ENCODE data around the gene ACOX2. TPM values are rescaled to one million over a fixed set of nuclear protein-coding genes. Genes with fewer than 3 reads are reported as not detected.

ACOX2 gene
- total and polyA plus RNA-seq, 4 donors = 5.3 to 24.4 (median 11.6) TPM

GRCh38 chr3:58539626-58540025 lies 2.6 kb upstream of the ACOX2 start:
- DNase-seq (peak; percentile 28 to 69 (median 66)), ATAC-seq (ENCODE audit: insufficient read depth, low FRiP score) (no peak)
- no peaks in the 10 kb centered on the region for H3K27me3 ChIP-seq (ENCODE audit: control insufficient read depth in 3 of 3, insufficient read depth in 3 of 3, low read length in 2 of 3)
- H3K9ac ChIP-seq (ENCODE audit: insufficient read depth in 1 of 2, low read length in 2 of 2) = no peak overlapping the region
- peaks cover 7 to 32% (median 9%) of the 10 kb centered on the region in 5 donors for H3K4me1 ChIP-seq (ENCODE audit: control insufficient read depth in 5 of 5, insufficient read depth in 5 of 5, low read length in 5 of 5)
- WGBS, 2 donors = 78 to 83% methylated on average over 10 of the region's 10 CpGs
- H3K27ac ChIP-seq (ENCODE audit: low read depth in 1 of 2, low read length in 1 of 2) = no peak overlapping the region
- no peaks in the 10 kb centered on the region for H3K36me3 ChIP-seq (ENCODE audit: control insufficient read depth in 4 of 4, insufficient read depth in 4 of 4, low read length in 4 of 4)
- TF ChIP-seq CTCF (IDR thresholded peaks at IDR 0.05; ENCODE audit: control extremely low read depth, extremely low read depth) = no peak
- no peaks in the 10 kb centered on the region for H3K9me3 ChIP-seq (ENCODE audit: control insufficient read depth in 4 of 4, insufficient read depth in 3 of 4, low read length in 3 of 4)
- H3K4me3 ChIP-seq = no peak overlapping the region

GRCh38 chr3:58537412-58538301 lies 667 bp upstream of the ACOX2 start:
- no peak for TF ChIP-seq CTCF (IDR thresholded peaks at IDR 0.05; ENCODE audit: control extremely low read depth, extremely low read depth)
- DNase-seq (peak in 2 of 3 donors; percentile 21 to 47), ATAC-seq (ENCODE audit: insufficient read depth, low FRiP score) (peak; percentile 28)
- WGBS, 2 donors = 57 to 61% methylated on average over 4 of the region's 4 CpGs
- Histone ChIP-seq H3K36me3 (ENCODE audit: control insufficient read depth in 4 of 4, insufficient read depth in 4 of 4, low read length in 4 of 4) (peaks cover 0 to 11% (median 5%) of the 10 kb centered on the region in 4 donors), H3K9ac (ENCODE audit: insufficient read depth in 1 of 2, low read length in 2 of 2) (peak overlapping the region in 1 of 2 donors; percentile 84), H3K9me3 (ENCODE audit: control insufficient read depth in 4 of 4, insufficient read depth in 3 of 4, low read length in 3 of 4) (no peaks in the 10 kb centered on the region), H3K27me3 (ENCODE audit: control insufficient read depth in 3 of 3, insufficient read depth in 3 of 3, low read length in 2 of 3) (no peaks in the 10 kb centered on the region), H3K4me1 (ENCODE audit: control insufficient read depth in 5 of 5, insufficient read depth in 5 of 5, low read length in 5 of 5) (peaks cover 9 to 32% (median 10%) of the 10 kb centered on the region in 5 donors), H3K4me3 (no peak overlapping the region), H3K27ac (ENCODE audit: low read depth in 1 of 2, low read length in 1 of 2) (peak overlapping the region; percentile 68 to 82)

DNA sequence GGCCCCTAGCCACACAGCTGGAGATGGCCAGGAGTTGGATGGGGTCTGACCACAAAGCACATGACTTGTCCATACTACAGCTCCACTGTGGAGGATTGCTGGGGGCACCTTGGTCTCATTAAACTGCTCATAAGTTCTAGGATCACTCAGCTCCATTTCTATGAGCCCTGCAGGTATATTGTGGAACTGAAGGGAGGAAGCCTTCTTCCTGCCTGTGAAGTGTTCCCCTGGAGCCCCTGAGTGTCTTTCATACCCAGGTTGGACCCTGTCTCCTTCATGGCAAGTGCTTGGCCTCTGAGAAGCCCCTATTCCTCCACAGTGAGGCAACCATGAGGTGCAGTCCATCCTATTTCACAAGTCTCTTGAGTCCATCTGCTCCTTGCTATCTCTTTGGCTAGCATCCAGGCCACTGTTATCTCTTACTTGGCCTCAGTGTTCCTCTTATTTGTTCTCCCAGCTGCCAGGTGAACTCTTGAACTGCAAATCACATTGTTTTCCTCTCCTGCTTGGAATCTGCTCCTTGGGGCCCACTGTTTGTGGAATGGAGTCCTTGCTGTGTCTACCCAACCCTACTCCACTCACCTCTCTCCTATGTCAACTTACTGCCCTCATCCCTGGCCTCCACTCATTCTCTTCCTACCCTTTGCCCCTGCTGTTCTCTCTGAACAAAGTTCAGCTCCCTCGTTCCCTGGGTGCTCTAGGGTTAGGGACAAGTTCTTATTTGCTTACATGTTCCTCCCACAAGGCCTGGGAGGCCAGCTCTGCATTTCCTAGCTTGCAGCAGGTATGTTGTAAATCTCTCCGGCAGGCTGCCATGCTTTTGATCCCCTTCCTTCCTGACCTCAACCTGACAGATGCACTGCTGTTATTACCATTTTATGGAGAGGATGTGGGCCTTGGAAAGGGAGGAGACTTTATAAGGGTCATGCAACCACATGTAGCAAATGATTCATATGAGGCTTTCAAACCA lies 1.2 kb downstream of the ACOX2 start:
- Histone ChIP-seq H3K36me3 (ENCODE audit: control insufficient read depth in 4 of 4, insufficient read depth in 4 of 4, low read length in 4 of 4) (peaks cover 0 to 19% (median 7%) of the 10 kb centered on the region in 4 donors), H3K9me3 (ENCODE audit: control insufficient read depth in 4 of 4, insufficient read depth in 3 of 4, low read length in 3 of 4) (no peaks in the 10 kb centered on the region), H3K9ac (ENCODE audit: insufficient read depth in 1 of 2, low read length in 2 of 2) (peak overlapping the region in 1 of 2 donors; percentile 84), H3K4me1 (ENCODE audit: control insufficient read depth in 5 of 5, insufficient read depth in 5 of 5, low read length in 5 of 5) (peaks cover 9 to 32% (median 10%) of the 10 kb centered on the region in 5 donors), H3K27me3 (ENCODE audit: control insufficient read depth in 3 of 3, insufficient read depth in 3 of 3, low read length in 2 of 3) (no peaks in the 10 kb centered on the region), H3K4me3 (no peak overlapping the region), H3K27ac (ENCODE audit: low read depth in 1 of 2, low read length in 1 of 2) (peak overlapping the region in 1 of 2 donors; percentile 42)
- DNase-seq = peak in 1 of 3 donors; percentile 25
- no peak for TF ChIP-seq CTCF (IDR thresholded peaks at IDR 0.05; ENCODE audit: control extremely low read depth, extremely low read depth)
- 19 to 27% methylated on average over 2 of the region's 2 CpGs for WGBS, 2 donors
- ATAC-seq (ENCODE audit: insufficient read depth, low FRiP score) = no peak
